ENCODE data around the gene RTL5. TPM values are rescaled to one million over a fixed set of nuclear protein-coding genes. Genes with fewer than 3 reads are reported as not detected.

The RTL5 gene
- total and polyA plus RNA-seq, 9 donors, result 3.6 to 17.6 (median 14.4) TPM

- Histone ChIP-seq H3K27ac (no peak overlapping the region), H3K36me3 (no peaks in the 10 kb centered on the region), H3K9me3 (no peaks in the 10 kb centered on the region), H3K27me3 (no peaks in the 10 kb centered on the region), H3K4me1 (ENCODE audit: insufficient read depth) (no peaks in the 10 kb centered on the region), H3K4me3 (no peak overlapping the region)
- intact Hi-C loops (cut with DNase I), result no loop called here
- no peak for DNase-seq
- 69 to 77% (median 76%) methylated on average over 2 of the region's 2 CpGs for WGBS, 3 donors
- no peak for TF ChIP-seq CTCF (IDR thresholded peaks at IDR 0.05)
- no peak for TF ChIP-seq EP300 (IDR thresholded peaks at IDR 0.05)
- TF ChIP-seq POLR2A (IDR thresholded peaks at IDR 0.05), result no peak
Measured at GRCh38 chrX:72102126-72102525, 29.6 kb downstream of the RTL5 start.

GRCh38 chrX:72101597-72102037 is 30.1 kb downstream of the RTL5 start:
- no peaks in the 10 kb centered on the region for H3K27me3 ChIP-seq
- H3K9me3 ChIP-seq, result no peaks in the 10 kb centered on the region
- no peak overlapping the region for H3K27ac ChIP-seq
- no peak for TF ChIP-seq POLR2A (IDR thresholded peaks at IDR 0.05)
- DNase-seq, result no peak
- intact Hi-C loops (cut with DNase I), result no loop called here
- WGBS, 3 donors, result 50 to 69% (median 61%) methylated on average over 4 of the region's 4 CpGs
- no peak overlapping the region for H3K4me3 ChIP-seq
- H3K4me1 ChIP-seq (ENCODE audit: insufficient read depth), result no peaks in the 10 kb centered on the region
- no peaks in the 10 kb centered on the region for H3K36me3 ChIP-seq

- H3K27ac ChIP-seq, result no peak overlapping the region
Measured at GRCh38 chrX:72100824-72101351, 30.8 kb downstream of the RTL5 start.

GRCh38 chrX:72100051-72100755 is 31.5 kb downstream of the RTL5 start:
- no peaks in the 10 kb centered on the region for H3K36me3 ChIP-seq
- TF ChIP-seq CTCF (IDR thresholded peaks at IDR 0.05), result no peak
- no peak for TF ChIP-seq POLR2A (IDR thresholded peaks at IDR 0.05)
- TF ChIP-seq EP300 (IDR thresholded peaks at IDR 0.05), result no peak
- no peaks in the 10 kb centered on the region for H3K4me1 ChIP-seq (ENCODE audit: insufficient read depth)
- no peak overlapping the region for H3K27ac ChIP-seq
- 81 to 91% (median 81%) methylated on average over 13 of the region's 13 CpGs for WGBS, 3 donors
- no peaks in the 10 kb centered on the region for H3K27me3 ChIP-seq
- intact Hi-C loops (cut with DNase I), result no loop called here
- no peak for DNase-seq
- no peaks in the 10 kb centered on the region for H3K9me3 ChIP-seq
- H3K4me3 ChIP-seq, result no peak overlapping the region

More at GRCh38 chrX:72100824-72101351, 30.8 kb downstream of the RTL5 start:
- Histone ChIP-seq H3K27me3 (no peaks in the 10 kb centered on the region), H3K9me3 (no peaks in the 10 kb centered on the region), H3K36me3 (no peaks in the 10 kb centered on the region), H3K4me1 (ENCODE audit: insufficient read depth) (no peaks in the 10 kb centered on the region), H3K4me3 (no peak overlapping the region)
- DNase-seq, result no peak
- intact Hi-C loops (cut with DNase I), result no loop called here
- no peak for TF ChIP-seq EP300 (IDR thresholded peaks at IDR 0.05)
- WGBS, 3 donors, result 82 to 86% (median 84%) methylated on average over 9 of the region's 9 CpGs

GRCh38 chrX:72097098-72097497 is 34.6 kb downstream of the RTL5 start:
- Histone ChIP-seq H3K4me3 (no peak overlapping the region), H3K36me3 (no peaks in the 10 kb centered on the region), H3K27me3 (no peaks in the 10 kb centered on the region), H3K4me1 (ENCODE audit: insufficient read depth) (no peaks in the 10 kb centered on the region), H3K27ac (no peak overlapping the region), H3K9me3 (no peaks in the 10 kb centered on the region)
- intact Hi-C loops (cut with DNase I), result no loop called here
- no peak for TF ChIP-seq CTCF (IDR thresholded peaks at IDR 0.05)
- no peak for TF ChIP-seq POLR2A (IDR thresholded peaks at IDR 0.05)
- TF ChIP-seq EP300 (IDR thresholded peaks at IDR 0.05), result no peak
- 55 to 61% (median 57%) methylated on average over 3 of the region's 3 CpGs for WGBS, 3 donors
- no peak for DNase-seq
